Peyer's patch (tissue), 4 donors: Measurements from ENCODE around the gene MCTP2. TPM values are rescaled to one million over a fixed set of nuclear protein-coding genes. Genes with fewer than 3 reads are reported as not detected.

Experiments
- DNase-seq, 3 donors: peaks; one replicate each; pipeline ENCODE4 v3.0.0-alpha.2; 2017 to 2019
- H3K27ac ChIP-seq, 4 donors: fragments of 200-600 bp; sonication (generic); one replicate each; pipeline ENCODE4 v1.5.1; 2016 to 2019
- H3K27me3 ChIP-seq, 2 donors: fragments of 200-600 bp; sonication (generic); one replicate each; pipeline ENCODE4 v1.5.1; 2019
- H3K36me3 ChIP-seq, 3 donors: fragments of 200-600 bp; sonication (generic); one replicate each; pipeline ENCODE4 v1.5.1; 2016 to 2019
- H3K4me1 ChIP-seq, 4 donors: fragments of 200-600 bp; sonication (generic); one replicate each; pipeline ENCODE4 v1.5.1; 2016 to 2019
- H3K4me3 ChIP-seq, 4 donors: fragments of 200-600 bp; sonication (generic); 1 replicate in 3 of 4; 2 replicates in 1 of 4; pipeline ENCODE4 v1.5.1; 2016 to 2019; ENCODE audit warnings: mild to moderate bottlenecking in 1 of 4
- H3K9me3 ChIP-seq, 4 donors: fragments of 200-600 bp; sonication (generic); one replicate each; pipeline ENCODE4 v1.5.1; 2016 to 2019; ENCODE audit warnings: mild to moderate bottlenecking in 1 of 4
- CTCF ChIP-seq, 6 experiments: fragments of 450-650 bp in 4 of 6; fragments of 200-600 bp in 2 of 6; sonication (generic) in 1 of 6; IDR thresholded peaks; one replicate each; pipeline ENCODE4 v1.5.1; 2017 to 2019; ENCODE audit warnings: antibody characterized with exemption in 6 of 6, mild to moderate bottlenecking in 3 of 6, moderate library complexity in 1 of 6
- POLR2A ChIP-seq, 2 donors: fragments of 450-650 bp; IDR thresholded peaks; one replicate each; pipeline ENCODE4 v1.5.1; 2017; ENCODE audit warnings: antibody characterized with exemption in 2 of 2, mild to moderate bottlenecking in 2 of 2, moderate library complexity in 2 of 2
- total RNA-seq, 4 donors: library from RNA; depleted of rRNA; stranded (reverse); fragments of >200 nt; gene quantifications; one replicate each; pipeline ENCODE4 v1.1.0, GENCODE V29; 2016

The MCTP2 gene
- total RNA-seq, 4 donors from 2014 or later = 40.8 to 241 (median 74.0) TPM

- no peak for DNase-seq
- H3K27ac ChIP-seq = no peak overlapping the region
- H3K4me3 ChIP-seq = no peak overlapping the region
- no peaks in the 10 kb centered on the region for H3K36me3 ChIP-seq
- no peaks in the 10 kb centered on the region for H3K4me1 ChIP-seq
- no peaks in the 10 kb centered on the region for H3K27me3 ChIP-seq
- no peaks in the 10 kb centered on the region for H3K9me3 ChIP-seq
- TF ChIP-seq POLR2A (IDR thresholded peaks at IDR 0.05) (no peak), CTCF (IDR thresholded peaks at IDR 0.05) (no peak)
Observed at GRCh38 chr15:94421706-94422105, 190.3 kb downstream of the MCTP2 start.

DNA sequence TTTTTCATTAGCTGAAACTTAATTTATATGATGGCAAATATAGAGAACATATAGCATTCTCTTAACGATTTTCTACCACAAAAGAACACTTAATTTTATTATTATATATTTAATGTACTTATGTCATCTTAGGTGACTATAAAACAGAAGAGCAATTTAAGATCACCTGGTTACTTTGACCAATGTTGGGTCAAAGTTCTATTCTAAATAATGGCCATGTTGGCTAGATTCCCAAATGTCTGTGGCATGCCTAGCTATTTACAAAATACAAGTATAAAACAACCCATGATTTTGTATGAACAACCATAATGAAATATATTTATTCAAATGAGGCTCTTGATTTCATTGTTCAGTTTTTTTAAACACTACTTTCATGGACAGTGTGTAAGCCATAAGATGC lies 200.9 kb downstream of the MCTP2 start:
- DNase-seq = no peak
- Histone ChIP-seq H3K9me3 (no peaks in the 10 kb centered on the region), H3K27me3 (no peaks in the 10 kb centered on the region), H3K4me3 (no peak overlapping the region), H3K36me3 (no peaks in the 10 kb centered on the region), H3K27ac (no peak overlapping the region), H3K4me1 (no peaks in the 10 kb centered on the region)
- no peak for TF ChIP-seq POLR2A (IDR thresholded peaks at IDR 0.05)
- TF ChIP-seq CTCF (IDR thresholded peaks at IDR 0.05) = no peak

- no peak for TF ChIP-seq CTCF (IDR thresholded peaks at IDR 0.05)
- TF ChIP-seq POLR2A (IDR thresholded peaks at IDR 0.05) = no peak
- Histone ChIP-seq H3K4me3 (no peak overlapping the region), H3K27me3 (no peaks in the 10 kb centered on the region), H3K36me3 (no peaks in the 10 kb centered on the region), H3K9me3 (no peaks in the 10 kb centered on the region), H3K27ac (no peak overlapping the region), H3K4me1 (no peaks in the 10 kb centered on the region)
- DNase-seq = no peak
Observed at GRCh38 chr15:94439158-94439557, 207.8 kb downstream of the MCTP2 start.

GRCh38 chr15:94441760-94442159 lies 210.4 kb downstream of the MCTP2 start:
- no peak overlapping the region for H3K4me3 ChIP-seq
- H3K36me3 ChIP-seq = no peaks in the 10 kb centered on the region
- H3K27me3 ChIP-seq = no peaks in the 10 kb centered on the region
- H3K4me1 ChIP-seq = no peaks in the 10 kb centered on the region
- no peaks in the 10 kb centered on the region for H3K9me3 ChIP-seq
- no peak overlapping the region for H3K27ac ChIP-seq
- no peak for DNase-seq
- TF ChIP-seq CTCF (IDR thresholded peaks at IDR 0.05) = no peak

GRCh38 chr15:94442480-94442879 lies 211.1 kb downstream of the MCTP2 start:
- no peak overlapping the region for H3K4me3 ChIP-seq
- DNase-seq = no peak
- no peaks in the 10 kb centered on the region for H3K9me3 ChIP-seq
- H3K4me1 ChIP-seq = no peaks in the 10 kb centered on the region
- no peak overlapping the region for H3K27ac ChIP-seq
- H3K27me3 ChIP-seq = no peaks in the 10 kb centered on the region
- H3K36me3 ChIP-seq = no peaks in the 10 kb centered on the region
- TF ChIP-seq CTCF (IDR thresholded peaks at IDR 0.05) = no peak
- no peak for TF ChIP-seq POLR2A (IDR thresholded peaks at IDR 0.05)

- Histone ChIP-seq H3K9me3 (no peaks in the 10 kb centered on the region), H3K36me3 (no peaks in the 10 kb centered on the region), H3K27ac (no peak overlapping the region), H3K4me1 (no peaks in the 10 kb centered on the region), H3K27me3 (no peaks in the 10 kb centered on the region), H3K4me3 (no peak overlapping the region)
- TF ChIP-seq POLR2A (IDR thresholded peaks at IDR 0.05) (no peak), CTCF (IDR thresholded peaks at IDR 0.05) (no peak)
- no peak for DNase-seq
Observed at GRCh38 chr15:94443186-94443585, 211.8 kb downstream of the MCTP2 start.
